Aorta (tissue), 5 donors: ENCODE results near the gene GALNT10. TPM values are rescaled to one million over a fixed set of nuclear protein-coding genes. Genes with fewer than 3 reads are reported as not detected.
A peak's percentile ranks its signal among the peaks of the same experiment; 100 is the strongest.

Experiments
- ATAC-seq: fragments of 200-7000 bp; cut with Tn5 transposase; one replicate; pipeline ENCODE4 v1.9.1; 2022; ENCODE audit warnings: moderate library complexity; ENCODE audit not compliant: low FRiP score
- DNase-seq, 2 donors: peaks; one replicate each; pipeline ENCODE4 v3.0.0-alpha.2; 2020
- H3K27ac ChIP-seq, 2 donors: one replicate each; pipeline ENCODE4 v1.5.1; 2013; ENCODE audit warnings: low read length in 2 of 2, mild to moderate bottlenecking in 2 of 2, moderate library complexity in 2 of 2, control low read depth in 1 of 2, inconsistent platforms in 1 of 2, low read depth in 1 of 2
- H3K27me3 ChIP-seq, 2 donors: one replicate each; pipeline ENCODE4 v1.6.1; 2013; ENCODE audit warnings: control low read depth in 1 of 2, low read length in 1 of 2, mild to moderate bottlenecking in 1 of 2, moderate library complexity in 1 of 2; ENCODE audit not compliant: insufficient read depth in 2 of 2, control insufficient read depth in 1 of 2
- H3K36me3 ChIP-seq, 2 donors: one replicate each; pipeline ENCODE4 v1.6.1; 2013; ENCODE audit warnings: control low read depth in 1 of 2, low read length in 1 of 2, mild to moderate bottlenecking in 1 of 2; ENCODE audit not compliant: insufficient read depth in 2 of 2, control insufficient read depth in 1 of 2
- H3K4me1 ChIP-seq, 2 donors: one replicate each; pipeline ENCODE4 v1.6.1; 2013; ENCODE audit warnings: low read length in 2 of 2, control low read depth in 1 of 2, mild to moderate bottlenecking in 1 of 2, moderate library complexity in 1 of 2; ENCODE audit not compliant: insufficient read depth in 2 of 2, control insufficient read depth in 1 of 2
- H3K4me3 ChIP-seq, 2 donors: one replicate each; pipeline ENCODE4 v1.5.1; 2013; ENCODE audit warnings: low read length in 2 of 2, control low read depth in 1 of 2, mild to moderate bottlenecking in 1 of 2
- H3K9me3 ChIP-seq: one replicate; pipeline ENCODE4 v1.6.1; 2013; ENCODE audit warnings: mild to moderate bottlenecking, low read length; ENCODE audit not compliant: control insufficient read depth
- WGBS, 2 donors: extraction: QIAGEN DNeasy Blood & Tissue Kit; methylation state at CpG; one replicate each; pipeline ENCODE4 v1.1.7; 2013; 5-methylcytosine and 5-hydroxymethylcytosine counted together
- intact Hi-C, 2 donors: fragments of 100-400 bp; cut with DNase I; formaldehyde crosslinking; loops; one replicate each; pipeline versions ENCODE4 v1.14.2 to v1.15.0; 2022
- polyA plus RNA-seq, 2 donors: library from polyadenylated mRNA; stranded (reverse); fragments of 200-250 nt; gene quantifications; one replicate each; pipeline ENCODE4 v1.2.3, GENCODE V29; 2013
- total RNA-seq, 2 donors: library from RNA; stranded (reverse); fragmentation: NEBNext Ultra II Directional; extraction: Animal tissue kit (Norgen Biotek cat#: 25700); gene quantifications; one replicate each; pipeline ENCODE4 v1.2.1, GENCODE V29; 2021
- donor health status: healthy with polysubstance abuse.
- donor health status: Bipolar disorder and iron deficiency.
- donor health status: DM: no; HTN: no; CAD: no.
- donor health status: DM: no; HTN: no; CAD: no.
- donor health status: DM: yes; HTN: yes; CAD: no.

Gene GALNT10
- total and polyA plus RNA-seq, 4 donors, result 9.1 to 44.2 (median 26.7) TPM

- 93 to 94% methylated on average over 3 of the region's 3 CpGs for WGBS, 2 donors
Measured at GRCh38 chr5:154329062-154329461, 138.5 kb downstream of the GALNT10 start.

GRCh38 chr5:154329519-154330040 is 139.0 kb downstream of the GALNT10 start:
- Histone ChIP-seq H3K27ac (no peak overlapping the region), H3K9me3 (no peaks in the 10 kb centered on the region), H3K27me3 (no peaks in the 10 kb centered on the region), H3K36me3 (peaks cover 0 to 1% of the 10 kb centered on the region in 2 donors), H3K4me3 (no peak overlapping the region), H3K4me1 (no peaks in the 10 kb centered on the region)
- intact Hi-C loops, result no loop called here
- ATAC-seq (no peak), DNase-seq (no peak)
- WGBS, 2 donors, result 94 to 95% methylated on average over 14 of the region's 14 CpGs

More at GRCh38 chr5:154329062-154329461, 138.5 kb downstream of the GALNT10 start:
- Histone ChIP-seq H3K27me3 (no peaks in the 10 kb centered on the region), H3K9me3 (no peaks in the 10 kb centered on the region), H3K36me3 (peaks cover 0 to 1% of the 10 kb centered on the region in 2 donors), H3K4me1 (no peaks in the 10 kb centered on the region), H3K4me3 (no peak overlapping the region), H3K27ac (no peak overlapping the region)
- DNase-seq (no peak), ATAC-seq (no peak)
- intact Hi-C loops, result no loop called here

- Histone ChIP-seq H3K4me3 (no peak overlapping the region), H3K9me3 (no peaks in the 10 kb centered on the region), H3K27me3 (no peaks in the 10 kb centered on the region), H3K36me3 (peaks cover 0 to 1% of the 10 kb centered on the region in 2 donors), H3K27ac (no peak overlapping the region), H3K4me1 (no peaks in the 10 kb centered on the region)
- 97 to 99% methylated on average over 3 of the region's 3 CpGs for WGBS, 2 donors
- no peak for ATAC-seq
- intact Hi-C loops, result no loop called here
- DNase-seq, result no peak
Measured at GRCh38 chr5:154330097-154330667, 139.6 kb downstream of the GALNT10 start.

GRCh38 chr5:154331232-154331631 is 140.7 kb downstream of the GALNT10 start:
- no peaks in the 10 kb centered on the region for H3K27me3 ChIP-seq
- H3K4me3 ChIP-seq, result no peak overlapping the region
- no peak for ATAC-seq
- no peak overlapping the region for H3K27ac ChIP-seq
- H3K9me3 ChIP-seq, result no peaks in the 10 kb centered on the region
- WGBS, 2 donors, result 94 to 98% methylated on average over 2 of the region's 2 CpGs
- no peak for DNase-seq
- peaks cover 0 to 1% of the 10 kb centered on the region in 2 donors for H3K36me3 ChIP-seq
- H3K4me1 ChIP-seq, result no peaks in the 10 kb centered on the region
- intact Hi-C loops, result no loop called here

- Histone ChIP-seq H3K9me3 (no peaks in the 10 kb centered on the region), H3K4me1 (no peaks in the 10 kb centered on the region), H3K36me3 (peaks cover 0 to 1% of the 10 kb centered on the region in 2 donors), H3K27ac (no peak overlapping the region), H3K4me3 (no peak overlapping the region), H3K27me3 (no peaks in the 10 kb centered on the region)
- no peak for ATAC-seq
- intact Hi-C loops, result no loop called here
- no peak for DNase-seq
- 79 to 100% methylated on average over 3 of the region's 3 CpGs for WGBS, 2 donors
Measured at GRCh38 chr5:154331924-154332323, 141.4 kb downstream of the GALNT10 start.

- H3K4me3 ChIP-seq, result no peak overlapping the region
- ATAC-seq (no peak), DNase-seq (no peak)
- no peaks in the 10 kb centered on the region for H3K27me3 ChIP-seq
- intact Hi-C loops, result no loop called here
- no peak overlapping the region for H3K27ac ChIP-seq
- no peaks in the 10 kb centered on the region for H3K9me3 ChIP-seq
- H3K4me1 ChIP-seq, result no peaks in the 10 kb centered on the region
- H3K36me3 ChIP-seq, result peaks cover 0 to 1% of the 10 kb centered on the region in 2 donors
- WGBS, 2 donors, result 96 to 98% methylated on average over 6 of the region's 6 CpGs
Measured at GRCh38 chr5:154332451-154332850, 141.9 kb downstream of the GALNT10 start.

- DNase-seq (no peak), ATAC-seq (no peak)
- no peaks in the 10 kb centered on the region for H3K27me3 ChIP-seq
- no peaks in the 10 kb centered on the region for H3K4me1 ChIP-seq
- no peak overlapping the region for H3K4me3 ChIP-seq
- WGBS, 2 donors, result 96 to 97% methylated on average over 4 of the region's 4 CpGs
- H3K36me3 ChIP-seq, result peaks cover 0 to 1% of the 10 kb centered on the region in 2 donors
- no peak overlapping the region for H3K27ac ChIP-seq
- intact Hi-C loops, result no loop called here
- H3K9me3 ChIP-seq, result no peaks in the 10 kb centered on the region
Measured at GRCh38 chr5:154333016-154333415, 142.5 kb downstream of the GALNT10 start.

GRCh38 chr5:154334406-154335064 is 144.0 kb downstream of the GALNT10 start:
- Histone ChIP-seq H3K27ac (no peak overlapping the region), H3K36me3 (peaks cover 0 to 4% of the 10 kb centered on the region in 2 donors), H3K9me3 (no peaks in the 10 kb centered on the region), H3K27me3 (no peaks in the 10 kb centered on the region), H3K4me3 (no peak overlapping the region), H3K4me1 (no peaks in the 10 kb centered on the region)
- ATAC-seq (peak; percentile 29), DNase-seq (no peak)
- intact Hi-C loops, result no loop called here
- 43 to 51% methylated on average over 6 of the region's 6 CpGs for WGBS, 2 donors

- no peak for DNase-seq
- no peak overlapping the region for H3K27ac ChIP-seq
- no peak overlapping the region for H3K4me3 ChIP-seq
Measured at GRCh38 chr5:154335065-154335448, 144.5 kb downstream of the GALNT10 start.

More at GRCh38 chr5:154335065-154335448, 144.5 kb downstream of the GALNT10 start:
- no peak for ATAC-seq
- Histone ChIP-seq H3K27me3 (no peaks in the 10 kb centered on the region), H3K4me1 (no peaks in the 10 kb centered on the region), H3K36me3 (peaks cover 3% of the 10 kb centered on the region in 2 donors), H3K9me3 (no peaks in the 10 kb centered on the region)
- intact Hi-C loops, result no loop called here
- 93 to 96% methylated on average over 5 of the region's 5 CpGs for WGBS, 2 donors
